Measurements from ENCODE around the gene LAGE3.

LAGE3 gene, protein sequence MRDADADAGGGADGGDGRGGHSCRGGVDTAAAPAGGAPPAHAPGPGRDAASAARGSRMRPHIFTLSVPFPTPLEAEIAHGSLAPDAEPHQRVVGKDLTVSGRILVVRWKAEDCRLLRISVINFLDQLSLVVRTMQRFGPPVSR
- total RNA-seq = 10.3 to 10.7 reads per million in 2 donors

DNA sequence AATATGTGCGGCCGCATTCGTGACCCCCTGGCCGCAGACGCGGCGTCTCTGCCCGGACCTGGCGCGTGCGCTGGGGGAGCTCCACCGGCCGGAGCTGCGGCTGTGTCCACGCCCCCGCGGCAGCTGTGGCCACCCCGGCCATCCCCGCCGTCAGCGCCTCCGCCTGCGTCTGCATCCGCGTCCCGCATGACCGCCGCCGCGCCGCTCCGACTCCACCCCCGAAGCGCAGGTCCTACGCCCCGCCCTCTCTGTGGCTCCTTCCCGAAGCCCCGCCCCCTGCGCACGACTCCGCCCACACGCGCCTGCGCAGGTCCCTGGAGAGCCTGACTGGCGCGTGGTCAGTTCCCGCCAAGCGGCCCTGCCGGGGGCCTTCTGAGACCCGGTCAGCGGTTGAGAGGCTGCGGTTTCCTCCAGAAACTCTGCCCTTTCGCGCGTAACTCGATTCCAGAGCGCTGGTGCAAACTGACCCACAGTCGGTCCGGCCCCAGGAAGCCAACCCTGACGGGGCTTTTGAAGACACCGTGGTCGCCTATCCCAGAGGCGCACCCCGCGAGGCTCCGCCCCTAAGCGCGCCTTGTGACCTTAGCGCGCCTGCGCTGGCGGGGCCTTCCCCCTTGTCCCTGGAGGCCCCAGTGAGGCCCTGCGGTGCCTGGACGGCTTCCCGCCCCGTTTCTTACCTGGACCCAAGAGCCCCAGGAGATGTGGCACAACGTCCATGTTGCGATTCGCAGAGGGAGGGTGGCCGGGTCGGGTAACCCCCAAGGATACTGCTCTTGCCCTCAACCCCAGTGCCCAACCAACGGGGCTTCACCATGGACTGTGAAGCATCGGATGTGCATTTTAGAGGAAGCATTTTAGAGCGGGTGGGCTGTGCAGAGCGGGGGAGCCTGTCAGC lies at the start of gene LAGE3:
Gene LAGE3, minus strand, starts transcription at position 554 of the 895 bp plus-strand sequence. Its CDS starts 366 bp downstream, at position 188.
- DNase-seq = peak; percentile 87

DNA sequence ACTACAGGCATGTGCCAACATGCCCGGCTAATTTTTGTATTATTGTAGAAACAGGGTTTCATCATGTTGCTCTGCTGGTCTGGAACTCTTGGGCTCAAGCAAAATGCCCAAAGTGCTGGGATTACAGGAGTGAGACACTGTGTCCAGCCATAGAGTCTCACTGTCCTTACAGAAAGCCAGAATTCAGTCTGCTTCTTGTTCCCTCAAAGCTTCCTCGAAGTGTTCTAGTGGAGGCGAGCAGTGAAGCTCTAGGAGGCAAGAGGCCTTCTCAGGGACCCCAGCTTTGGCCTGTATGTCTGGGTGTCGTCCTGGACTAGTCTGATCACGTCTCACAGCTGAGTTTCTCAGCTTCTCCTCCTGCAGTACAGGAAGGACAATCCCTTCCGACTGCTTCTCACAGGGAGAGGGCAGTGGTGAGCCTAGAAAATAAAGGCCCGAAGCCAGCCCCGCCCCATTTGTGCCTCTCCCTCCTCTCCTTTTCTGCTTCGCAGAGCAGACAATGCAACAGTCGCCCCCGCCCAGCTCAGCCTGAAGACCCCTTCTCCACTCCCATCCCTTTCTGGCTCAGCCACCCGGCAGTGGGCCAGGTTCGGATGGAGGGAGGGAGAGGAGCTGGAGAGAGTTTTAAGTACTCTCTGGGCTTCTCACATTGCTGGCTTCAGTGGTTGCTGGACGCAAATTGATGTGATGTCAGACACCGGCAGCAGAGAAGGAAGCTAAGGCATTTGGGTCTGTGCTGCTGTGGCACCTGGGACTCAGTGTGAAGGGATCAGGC lies 48.0 kb upstream of the LAGE3 start:
- no peak for DNase-seq

DNA sequence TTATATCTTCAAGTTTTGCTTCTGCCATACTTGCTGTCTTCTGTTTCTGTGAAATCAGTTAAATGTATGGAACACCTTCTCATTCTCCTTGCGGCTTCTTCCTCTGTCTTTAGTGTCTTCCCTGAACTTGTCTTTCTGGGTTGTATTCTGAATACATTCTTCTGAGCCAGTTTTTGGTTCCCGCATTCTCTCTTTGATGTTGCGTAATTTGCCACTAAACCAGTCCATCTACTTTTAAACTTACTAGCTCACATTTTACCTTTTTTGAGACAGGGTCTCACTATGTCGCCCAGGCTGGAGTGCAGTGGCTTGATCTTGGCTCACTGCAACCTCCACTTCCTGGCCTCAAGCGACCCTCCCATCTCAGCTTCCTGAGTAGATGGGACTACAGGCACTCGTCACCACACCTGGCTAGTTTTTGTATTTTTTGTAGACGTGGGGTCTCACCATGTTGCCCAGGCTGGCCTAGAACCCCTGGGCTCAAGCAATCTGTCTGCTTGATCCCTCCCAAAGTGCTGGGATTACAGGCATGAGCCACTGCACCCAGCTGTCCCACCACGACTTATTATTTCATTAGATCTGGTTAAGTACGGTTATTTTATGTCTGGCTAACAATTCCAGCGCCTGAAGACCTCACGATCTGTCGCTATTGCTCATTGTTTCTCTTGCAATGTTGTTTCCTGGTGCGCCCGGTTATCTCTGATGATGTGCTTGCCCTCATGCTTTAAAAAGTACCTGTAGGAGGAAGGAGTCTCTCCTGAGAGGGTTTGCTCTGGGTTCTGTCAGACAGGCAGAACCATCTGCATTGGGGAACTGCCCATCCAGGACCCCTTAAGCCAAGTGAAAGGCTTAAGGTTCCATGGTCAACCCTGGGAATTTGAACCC lies 46.8 kb upstream of the LAGE3 start:
- no peak for DNase-seq

DNA sequence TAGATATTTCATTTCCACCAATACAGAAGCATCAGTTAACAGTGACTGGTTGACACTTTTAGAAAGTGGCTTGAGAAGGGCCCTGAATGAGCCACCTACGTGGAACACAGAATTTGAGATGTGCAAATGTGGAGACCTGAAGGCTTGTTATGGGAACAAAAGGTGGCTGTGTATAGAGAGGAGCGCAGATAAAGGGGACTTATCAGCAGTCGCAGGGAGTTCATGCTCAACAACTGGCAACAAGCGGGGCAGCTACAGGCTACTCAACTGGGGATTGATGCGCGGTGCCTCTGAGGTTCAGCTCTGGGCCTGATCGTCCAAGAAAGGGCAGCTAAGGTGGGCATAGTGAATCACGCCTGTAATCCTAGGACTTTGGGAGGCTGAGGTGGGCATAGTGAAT lies 40.3 kb upstream of the LAGE3 start:
- DNase-seq = no peak

DNA sequence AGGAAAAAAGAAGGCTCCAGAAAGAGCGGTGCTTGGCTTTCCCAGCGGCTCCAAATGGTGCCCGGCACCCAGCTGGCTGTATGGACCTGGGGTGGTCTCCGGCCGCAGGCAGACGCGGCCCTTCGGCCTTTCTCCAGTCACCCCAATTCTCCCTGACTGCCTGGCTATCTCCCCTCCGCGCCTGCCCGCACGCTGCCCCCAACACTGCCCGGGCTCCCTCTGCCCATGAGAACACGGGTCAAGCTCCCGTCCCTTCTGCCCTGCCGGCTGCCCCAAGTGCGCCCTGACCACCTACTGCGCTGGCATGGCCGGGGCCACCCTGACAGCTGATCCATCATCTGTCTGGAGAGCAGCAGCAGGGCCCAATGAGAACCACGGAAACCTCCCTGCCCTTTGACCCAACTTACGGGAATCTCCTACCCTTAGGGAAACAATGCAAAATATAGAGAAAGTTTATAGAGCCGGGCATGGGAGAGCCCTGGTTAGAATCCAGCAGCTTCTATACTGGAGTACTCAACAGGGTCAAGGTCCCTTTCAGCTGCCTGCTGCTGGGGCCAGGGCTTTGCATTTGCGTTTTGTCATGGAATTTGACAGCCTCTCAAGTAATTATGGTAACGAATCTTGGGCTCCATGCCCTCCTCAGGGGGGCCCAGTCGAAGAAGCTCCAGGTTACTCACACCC lies 38.2 kb upstream of the LAGE3 start:
- DNase-seq = no peak

DNA sequence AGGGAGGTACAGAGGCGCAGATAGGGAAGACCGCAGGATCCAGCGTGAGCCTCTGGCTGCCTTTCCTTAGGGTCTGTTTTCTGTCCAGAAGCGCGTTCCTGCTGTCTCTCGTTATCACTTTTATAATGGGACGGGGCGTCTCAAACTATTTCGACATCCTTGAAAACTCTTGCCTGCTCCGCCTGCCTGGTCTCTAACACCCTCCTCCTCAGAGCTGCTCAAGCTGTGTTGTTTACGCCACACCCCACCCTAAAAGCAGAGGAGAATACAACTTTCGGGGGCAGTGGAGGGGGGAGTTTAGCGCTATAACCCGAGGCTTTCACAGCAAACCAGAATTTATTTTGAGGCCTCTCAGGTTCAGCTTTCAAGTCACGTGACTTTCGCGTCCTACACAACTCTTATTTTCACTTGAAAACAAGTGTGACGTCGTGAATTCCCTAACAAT lies 37.6 kb upstream of the LAGE3 start:
- DNase-seq = no peak

DNA sequence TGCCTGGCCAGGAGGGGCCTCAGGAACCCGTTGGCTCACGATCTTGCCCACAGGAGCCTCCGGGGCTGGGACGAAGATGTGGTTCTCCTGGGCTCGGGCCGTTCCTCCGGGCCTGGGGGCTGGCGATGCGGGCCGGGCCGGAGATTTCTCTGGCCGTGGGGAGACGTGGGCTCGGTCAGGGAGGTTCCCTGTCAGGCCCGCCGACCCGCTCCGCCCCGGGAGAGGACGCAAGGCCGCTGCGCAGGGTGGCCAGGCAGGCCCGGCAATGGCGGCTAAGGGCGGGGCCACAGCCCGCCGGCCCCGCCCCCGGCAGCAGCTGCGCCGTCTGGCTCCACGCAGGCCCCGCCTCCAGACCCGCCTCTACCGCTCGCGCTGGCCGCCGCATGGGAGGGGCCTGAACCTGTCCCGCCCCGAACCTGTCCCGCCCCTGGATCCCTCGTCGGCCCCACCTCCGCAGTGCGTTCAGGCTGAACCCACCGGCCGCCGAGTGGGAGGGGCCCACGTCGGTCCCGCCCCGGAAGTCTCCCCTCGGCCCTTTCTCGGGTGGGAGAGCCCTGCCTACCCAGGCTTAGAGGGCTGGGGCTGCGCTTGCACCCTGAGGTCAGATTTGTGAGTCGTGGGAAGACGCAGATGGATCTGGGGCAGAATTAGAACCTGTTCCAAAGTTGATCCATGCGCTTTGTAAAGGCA lies 37.0 kb upstream of the LAGE3 start, which contains the start of gene FAM3A:
Gene FAM3A, minus strand, starts transcription at position 267 of the 690 bp plus-strand sequence. CDS start 460 bp downstream, outside the sequence.
- peak; percentile 88 for DNase-seq

DNA sequence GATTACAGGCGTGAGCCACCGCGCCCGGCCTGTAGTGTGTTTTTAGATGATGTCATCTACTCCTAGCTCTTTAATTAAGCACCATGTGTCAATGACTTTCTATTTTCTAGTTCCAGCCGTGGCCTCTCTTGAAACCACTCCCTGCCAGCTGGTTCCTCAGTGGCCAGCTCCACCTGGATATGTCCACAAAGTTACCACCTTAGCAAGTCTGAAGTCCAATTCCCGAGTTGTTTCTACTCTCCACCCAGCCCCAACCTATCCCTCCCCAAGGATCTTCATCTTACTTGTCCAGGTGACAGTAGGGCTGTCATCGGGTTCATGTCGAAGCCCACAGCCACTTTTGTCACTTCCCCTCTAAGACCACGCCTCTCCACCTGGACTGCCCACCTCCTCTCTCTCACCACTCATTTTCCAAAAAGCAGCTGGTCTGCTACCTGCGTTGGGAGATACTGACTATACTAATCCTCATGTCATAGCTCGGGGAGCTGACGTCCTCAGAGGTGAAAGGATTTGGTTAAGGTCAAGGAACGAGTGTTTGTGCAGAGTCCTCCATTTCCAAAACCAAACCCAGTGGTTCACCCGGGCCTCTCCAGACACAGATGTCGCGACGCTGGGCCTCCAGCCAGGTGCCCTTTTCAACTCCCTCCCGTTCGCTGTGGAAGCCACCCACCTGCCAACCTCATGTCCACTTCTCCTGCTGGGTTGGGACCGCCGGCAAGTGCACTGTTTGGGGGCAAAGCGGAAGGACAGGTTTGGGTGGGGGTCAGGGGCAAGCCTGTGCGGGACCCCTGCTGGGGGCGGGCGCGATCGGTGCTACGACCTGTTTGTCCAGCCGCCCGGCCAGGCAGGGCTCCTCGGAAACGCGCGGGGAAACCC lies 36.2 kb upstream of the LAGE3 start:
- no peak for DNase-seq

DNA sequence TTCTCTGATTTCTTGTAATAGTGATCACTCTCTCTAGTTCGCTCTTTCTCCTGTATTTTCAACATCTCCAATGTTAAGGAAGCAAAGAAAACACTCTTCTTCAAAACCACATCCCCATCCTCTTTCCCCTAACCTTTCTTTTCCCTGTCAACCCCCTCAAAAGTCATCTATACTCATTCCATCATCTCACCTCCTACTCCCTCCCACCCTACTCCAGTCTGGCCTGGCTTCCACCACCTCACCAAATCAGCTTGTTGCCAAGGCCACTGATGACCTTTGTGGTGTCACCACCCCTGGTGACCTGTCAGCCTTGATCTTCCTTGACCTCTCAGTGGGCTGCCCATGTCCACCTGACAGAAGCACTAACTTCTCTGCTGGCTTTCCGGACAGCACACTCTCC lies 34.6 kb upstream of the LAGE3 start:
- no peak for DNase-seq

DNA sequence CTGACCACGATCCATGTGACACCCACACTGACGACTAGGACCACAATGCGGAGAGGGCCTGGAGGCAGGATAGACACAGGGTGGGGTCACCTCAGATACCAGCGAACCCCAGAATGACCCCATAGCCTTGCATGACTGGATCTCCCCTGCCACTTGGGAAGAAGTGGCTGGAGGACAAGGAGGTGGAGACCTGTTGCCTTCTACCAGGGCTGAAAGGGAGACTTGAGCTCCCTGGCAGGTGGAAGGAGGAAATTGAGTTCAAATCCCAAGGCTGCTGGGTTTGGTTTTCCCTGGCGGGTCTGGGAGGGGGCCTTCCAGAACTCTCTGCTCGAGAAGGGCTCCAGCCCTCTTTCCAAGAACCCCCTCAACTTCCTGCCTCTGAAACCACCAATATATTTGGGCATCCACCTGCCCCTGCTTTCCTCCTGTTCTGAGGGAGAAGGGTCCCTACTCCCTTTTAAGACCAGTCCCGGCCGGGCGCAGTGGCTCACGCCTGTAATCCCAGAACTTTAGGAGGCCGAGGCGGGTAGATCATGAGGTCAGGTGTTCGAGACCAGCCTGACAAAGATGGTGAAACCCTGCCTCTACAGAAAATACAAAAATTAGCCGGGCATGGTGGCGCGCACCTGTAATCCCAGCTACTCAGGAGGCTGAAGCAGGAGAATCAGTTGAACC lies 33.9 kb upstream of the LAGE3 start:
- no peak for DNase-seq

DNA sequence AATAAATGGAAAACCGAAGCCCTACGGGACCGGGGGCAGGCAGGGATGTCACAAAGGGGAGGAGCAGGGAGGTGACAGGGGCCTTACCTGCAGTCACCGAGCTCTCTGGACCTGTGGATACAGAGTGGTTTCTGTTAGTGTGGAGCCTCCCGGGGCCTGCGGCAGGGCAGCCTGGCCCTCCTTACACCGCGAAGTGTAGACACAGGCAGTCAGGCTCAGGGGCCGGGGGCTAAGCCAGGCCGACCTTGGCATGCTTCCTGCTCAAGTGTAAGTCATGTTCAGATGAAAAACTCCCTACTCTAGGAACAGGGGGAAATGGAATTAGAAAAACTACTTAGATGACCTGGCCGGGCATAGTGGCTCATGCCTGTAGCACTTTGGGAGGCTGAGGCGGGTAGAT lies 32.7 kb upstream of the LAGE3 start:
- no peak for DNase-seq

DNA sequence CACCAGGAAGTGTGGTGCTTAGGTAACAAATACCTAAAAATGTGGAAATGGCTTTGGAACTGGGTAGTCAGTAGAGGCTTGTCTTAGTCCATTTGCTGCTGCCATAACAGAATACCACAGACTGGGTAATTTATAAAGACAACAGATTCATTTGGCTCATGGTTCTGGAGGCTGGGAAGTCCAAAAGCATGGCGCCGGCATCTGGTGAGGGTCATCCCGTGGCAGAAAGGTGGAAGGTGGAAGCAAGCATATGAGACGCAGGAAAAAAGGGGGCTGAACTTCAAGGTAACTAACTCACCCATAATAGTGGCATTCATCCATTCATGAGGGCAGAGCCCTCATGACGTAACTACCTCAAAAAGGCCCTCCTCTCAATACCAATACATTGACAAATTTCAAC lies 30.4 kb upstream of the LAGE3 start:
- DNase-seq = no peak

DNA sequence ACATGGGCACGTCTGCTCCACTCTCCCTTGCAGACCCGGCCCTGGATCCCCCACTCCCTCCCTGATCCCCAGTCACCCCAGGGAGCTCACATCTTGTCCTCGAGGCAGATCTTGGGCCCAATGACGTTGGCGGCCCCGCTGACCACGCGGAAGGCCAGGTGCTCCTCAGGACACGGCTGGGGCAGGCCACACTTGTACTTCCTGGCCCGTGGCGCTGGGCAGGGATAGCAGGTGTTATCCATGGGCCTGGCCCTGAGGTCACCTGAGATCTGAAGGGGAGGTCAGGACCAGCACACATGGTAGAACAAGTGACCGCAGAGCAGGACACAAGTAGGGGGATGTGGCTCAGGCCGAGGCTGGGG lies 29.3 kb upstream of the LAGE3 start:
- DNase-seq = no peak

DNA sequence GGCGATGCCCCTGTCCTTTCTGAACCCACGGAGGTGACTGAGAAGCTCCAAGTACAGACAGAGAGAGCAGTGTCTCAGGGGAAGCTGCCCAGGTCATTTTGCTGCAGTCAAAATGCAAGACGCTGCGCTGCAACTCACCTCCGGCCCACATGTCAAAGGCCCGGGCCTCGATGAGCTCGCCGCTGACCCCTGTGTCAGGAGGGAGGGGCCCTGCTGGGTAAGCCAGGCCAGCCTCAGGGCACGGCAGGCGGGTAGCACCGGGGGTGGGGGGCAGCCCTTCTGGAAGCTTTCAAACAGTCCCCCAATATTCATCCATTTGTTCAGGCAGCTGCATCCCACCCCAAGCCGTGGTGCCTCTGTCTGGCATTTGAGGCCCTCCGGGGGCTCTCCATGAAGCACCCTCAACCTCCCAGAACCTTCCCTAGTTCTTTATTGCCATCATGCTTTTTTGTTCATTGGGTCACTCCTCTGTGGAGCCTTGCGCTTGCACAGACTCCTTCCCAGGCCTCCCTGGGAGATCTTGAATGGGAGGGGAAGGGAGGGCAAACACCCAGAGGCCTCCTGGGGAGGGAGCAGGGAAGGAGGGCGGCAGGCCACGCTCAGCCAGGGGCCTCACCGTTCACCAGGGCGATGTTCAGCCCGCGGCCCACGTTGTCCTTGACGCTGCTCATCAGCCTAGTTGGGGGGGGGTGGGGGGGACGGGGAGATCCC lies 28.7 kb upstream of the LAGE3 start:
- no peak for DNase-seq

DNA sequence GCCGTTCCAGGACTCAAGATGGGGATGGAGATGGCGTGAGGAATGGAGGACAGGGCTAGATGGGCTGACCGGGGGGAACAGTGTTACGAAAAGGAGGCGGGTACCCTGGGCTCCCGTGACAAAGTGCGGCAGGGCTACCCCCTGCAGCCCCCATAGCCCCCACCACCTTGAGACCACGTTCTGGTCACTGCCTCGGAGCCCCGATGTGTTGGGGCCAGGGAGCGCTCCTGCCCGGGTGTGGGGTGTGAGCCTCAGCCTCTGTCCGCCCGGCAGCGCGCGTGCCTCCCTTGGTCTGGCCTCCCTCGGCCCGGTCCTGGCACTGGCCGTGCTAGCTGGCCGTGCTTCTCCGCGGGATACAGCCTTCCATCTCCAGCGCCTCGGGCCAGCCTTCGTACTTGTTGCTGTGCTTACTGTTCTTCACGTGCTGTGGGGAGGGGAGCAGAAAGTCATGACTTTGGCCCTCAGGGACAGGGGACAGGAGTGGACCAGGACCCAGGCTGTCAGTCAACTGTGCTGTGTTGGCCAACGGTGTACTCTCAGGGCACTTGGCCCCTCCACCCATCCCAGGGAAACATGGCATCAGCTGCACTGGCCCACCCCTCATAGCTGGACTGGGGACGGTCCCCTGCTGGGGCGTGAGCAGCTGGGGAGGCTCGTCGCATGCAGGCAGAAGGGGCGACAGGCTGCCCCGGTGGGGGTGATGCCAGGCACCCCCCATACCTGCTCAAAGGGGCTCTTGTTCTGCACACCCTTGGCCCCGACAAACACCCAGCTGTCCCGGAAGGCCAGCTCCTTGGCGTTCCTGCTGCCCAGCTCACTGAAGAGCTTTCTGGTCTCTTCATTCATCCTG lies 27.6 kb upstream of the LAGE3 start:
- no peak for DNase-seq

DNA sequence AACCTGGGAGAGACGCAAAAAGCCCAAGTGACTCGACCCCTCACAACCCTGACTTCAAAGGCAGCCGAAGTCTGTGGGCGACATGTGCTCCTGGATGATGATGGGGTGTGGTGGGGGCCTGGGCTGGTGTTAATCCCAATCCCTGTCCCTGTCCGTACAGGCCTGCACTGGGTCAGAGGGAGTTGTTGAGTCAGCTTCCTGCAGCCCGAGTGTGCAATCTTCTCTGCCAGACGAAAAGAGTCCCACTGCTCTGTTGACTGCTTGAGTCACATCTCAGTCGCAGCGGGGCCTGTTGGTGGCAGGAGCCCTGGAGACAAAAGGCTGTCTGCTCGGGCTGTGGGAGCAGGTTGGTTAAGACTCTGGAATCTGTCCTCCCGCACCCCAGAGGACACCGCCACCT lies 26.7 kb upstream of the LAGE3 start:
- DNase-seq = no peak

DNA sequence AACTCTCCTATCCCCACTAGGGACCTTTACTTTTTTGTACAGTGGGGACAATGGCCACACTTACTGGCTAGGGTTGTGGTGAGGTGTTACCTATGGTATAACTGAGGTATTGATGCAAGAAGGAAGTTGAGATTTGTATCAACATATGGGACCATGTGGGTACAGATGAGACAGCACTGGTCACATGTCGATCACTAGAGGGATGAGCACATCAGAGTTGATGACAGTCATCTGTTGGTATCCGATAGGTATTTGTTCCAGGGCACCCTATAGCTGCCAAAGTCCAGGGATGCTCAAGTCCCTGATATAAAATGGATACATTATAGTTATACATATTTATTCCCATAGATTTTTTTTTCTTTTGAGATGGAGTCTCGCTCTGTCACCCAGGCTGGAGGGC lies 23.9 kb upstream of the LAGE3 start:
- no peak for DNase-seq

DNA sequence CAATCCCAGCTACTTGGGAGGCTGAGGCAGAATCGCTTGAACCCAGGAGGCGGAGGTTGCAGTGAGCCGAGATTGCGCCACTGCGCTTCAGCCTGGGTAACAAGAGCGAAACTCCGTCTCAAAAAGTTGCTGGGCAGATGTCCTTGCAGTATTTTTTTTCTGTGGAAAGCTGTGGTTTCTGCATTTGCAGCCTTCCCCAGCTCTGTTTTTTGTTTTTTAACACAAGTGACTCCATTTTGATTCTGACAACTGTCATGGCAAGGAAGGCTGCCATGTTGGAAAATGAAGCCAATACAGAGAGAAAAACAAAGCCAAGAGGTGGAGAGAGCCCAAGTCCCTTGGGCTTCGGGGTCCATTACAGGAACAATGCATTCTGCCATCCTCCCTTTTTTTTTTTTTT lies 23.0 kb upstream of the LAGE3 start:
- no peak for DNase-seq
